Measurements from ENCODE around the gene GYS2. TPM values are rescaled to one million over a fixed set of nuclear protein-coding genes. Genes with fewer than 3 reads are reported as not detected.

The GYS2 gene
- total and polyA plus RNA-seq, 2 experiments from 2014 or later = 0.16 to 0.27 TPM

GRCh38 chr12:21576431-21576830 lies 28.2 kb downstream of the GYS2 start:
- Histone ChIP-seq H4K20me1 (ENCODE audit: insufficient read depth, poor library complexity, severe bottlenecking) (no peaks in the 10 kb centered on the region), H2AFZ (no peak overlapping the region), H3K36me3 (replicated peaks; ENCODE audit: insufficient read depth, low read depth) (no peaks in the 10 kb centered on the region), H3K4me2 (no peak overlapping the region), H3K9me3 (ENCODE audit: low read depth) (no peaks in the 10 kb centered on the region), H3K27ac (no peak overlapping the region), H3K27me3 (no peaks in the 10 kb centered on the region), H3K79me2 (no peaks in the 10 kb centered on the region), H3K9me2 (replicated peaks; ENCODE audit: insufficient read depth) (no peaks in the 10 kb centered on the region), H3K4me1 (ENCODE audit: insufficient read depth) (no peaks in the 10 kb centered on the region), H3K4me3 (no peak overlapping the region)
- no peak for DNase-seq (ENCODE audit: low spot score)
- WGBS (ENCODE audit: low lambda C conversion rate, missing lambda C conversion rate) = 77% methylated on average over 2 of the region's 2 CpGs
- no peak for TF ChIP-seq EZH2 (IDR thresholded peaks at IDR 0.05; ENCODE audit: borderline replicate concordance)
- TF ChIP-seq, protein P1, sequence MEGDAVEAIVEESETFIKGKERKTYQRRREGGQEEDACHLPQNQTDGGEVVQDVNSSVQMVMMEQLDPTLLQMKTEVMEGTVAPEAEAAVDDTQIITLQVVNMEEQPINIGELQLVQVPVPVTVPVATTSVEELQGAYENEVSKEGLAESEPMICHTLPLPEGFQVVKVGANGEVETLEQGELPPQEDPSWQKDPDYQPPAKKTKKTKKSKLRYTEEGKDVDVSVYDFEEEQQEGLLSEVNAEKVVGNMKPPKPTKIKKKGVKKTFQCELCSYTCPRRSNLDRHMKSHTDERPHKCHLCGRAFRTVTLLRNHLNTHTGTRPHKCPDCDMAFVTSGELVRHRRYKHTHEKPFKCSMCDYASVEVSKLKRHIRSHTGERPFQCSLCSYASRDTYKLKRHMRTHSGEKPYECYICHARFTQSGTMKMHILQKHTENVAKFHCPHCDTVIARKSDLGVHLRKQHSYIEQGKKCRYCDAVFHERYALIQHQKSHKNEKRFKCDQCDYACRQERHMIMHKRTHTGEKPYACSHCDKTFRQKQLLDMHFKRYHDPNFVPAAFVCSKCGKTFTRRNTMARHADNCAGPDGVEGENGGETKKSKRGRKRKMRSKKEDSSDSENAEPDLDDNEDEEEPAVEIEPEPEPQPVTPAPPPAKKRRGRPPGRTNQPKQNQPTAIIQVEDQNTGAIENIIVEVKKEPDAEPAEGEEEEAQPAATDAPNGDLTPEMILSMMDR (IDR thresholded peaks at IDR 0.05; ENCODE audit: poor library complexity) = no peak
- no peak for TF ChIP-seq EZH2phosphoT487 (IDR thresholded peaks at IDR 0.05; ENCODE audit: low read depth, severe bottlenecking, unreplicated experiment)

DNA sequence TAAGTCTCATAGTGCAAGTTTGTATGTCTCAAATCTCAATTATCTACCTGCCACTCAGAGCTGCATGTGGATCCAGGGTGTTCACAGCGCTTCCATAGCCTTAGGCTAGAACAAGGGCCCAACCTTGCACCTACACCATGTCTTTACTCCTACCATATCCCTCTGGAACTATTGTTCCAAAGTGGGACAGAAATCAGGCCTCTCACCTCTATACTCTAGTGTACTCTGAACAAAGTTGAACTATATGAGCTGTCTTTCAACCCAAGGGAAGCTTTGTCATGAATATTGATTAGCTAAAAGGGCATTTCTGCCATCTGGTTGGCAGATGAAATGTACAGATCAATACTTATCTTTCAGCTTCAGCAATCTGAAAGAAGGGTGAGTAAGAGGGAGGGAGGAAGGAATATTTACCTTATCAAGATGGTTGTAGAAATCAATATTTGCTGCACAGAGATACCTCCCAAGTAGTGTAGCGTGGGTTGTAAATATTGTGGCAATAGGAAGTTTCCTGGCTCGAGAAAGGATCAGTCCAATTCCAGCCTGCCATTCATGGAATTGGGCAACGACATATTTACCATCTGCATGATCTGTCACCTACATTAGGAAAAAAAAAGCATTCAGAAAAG lies 30.8 kb downstream of the GYS2 start:
- TF ChIP-seq, protein P1 (IDR thresholded peaks at IDR 0.05; ENCODE audit: poor library complexity) = no peak
- no peak for TF ChIP-seq EZH2 (IDR thresholded peaks at IDR 0.05; ENCODE audit: borderline replicate concordance)
- no peak for TF ChIP-seq EZH2phosphoT487 (IDR thresholded peaks at IDR 0.05; ENCODE audit: low read depth, severe bottlenecking, unreplicated experiment)
- no peak overlapping the region for H3K4me2 ChIP-seq
- H3K36me3 ChIP-seq (replicated peaks; ENCODE audit: insufficient read depth, low read depth) = no peaks in the 10 kb centered on the region
- H3K4me1 ChIP-seq (ENCODE audit: insufficient read depth) = no peaks in the 10 kb centered on the region
- no peaks in the 10 kb centered on the region for H3K9me2 ChIP-seq (replicated peaks; ENCODE audit: insufficient read depth)
- H3K4me3 ChIP-seq = no peak overlapping the region
- no peaks in the 10 kb centered on the region for H3K9me3 ChIP-seq (ENCODE audit: low read depth)
- no peak for DNase-seq (ENCODE audit: low spot score)
- no peak overlapping the region for H2AFZ ChIP-seq
- no peak overlapping the region for H3K27ac ChIP-seq
- H3K27me3 ChIP-seq = no peaks in the 10 kb centered on the region
- H3K79me2 ChIP-seq = no peaks in the 10 kb centered on the region
- H4K20me1 ChIP-seq (ENCODE audit: insufficient read depth, poor library complexity, severe bottlenecking) = no peaks in the 10 kb centered on the region
- WGBS (ENCODE audit: low lambda C conversion rate, missing lambda C conversion rate) = 90% methylated on average over 4 of the region's 4 CpGs

GRCh38 chr12:21571046-21571445 lies 33.6 kb downstream of the GYS2 start:
- H3K36me3 ChIP-seq (replicated peaks; ENCODE audit: insufficient read depth, low read depth) = no peaks in the 10 kb centered on the region
- no peaks in the 10 kb centered on the region for H3K79me2 ChIP-seq
- H2AFZ ChIP-seq = no peak overlapping the region
- no peak overlapping the region for H3K27ac ChIP-seq
- H4K20me1 ChIP-seq (ENCODE audit: insufficient read depth, poor library complexity, severe bottlenecking) = no peaks in the 10 kb centered on the region
- no peaks in the 10 kb centered on the region for H3K9me2 ChIP-seq (replicated peaks; ENCODE audit: insufficient read depth)
- TF ChIP-seq, protein P1 (IDR thresholded peaks at IDR 0.05; ENCODE audit: poor library complexity) = no peak
- TF ChIP-seq EZH2 (IDR thresholded peaks at IDR 0.05; ENCODE audit: borderline replicate concordance) (no peak), EZH2phosphoT487 (IDR thresholded peaks at IDR 0.05; ENCODE audit: low read depth, severe bottlenecking, unreplicated experiment) (no peak)
- H3K4me3 ChIP-seq = no peak overlapping the region
- no peaks in the 10 kb centered on the region for H3K9me3 ChIP-seq (ENCODE audit: low read depth)
- DNase-seq (ENCODE audit: low spot score) = no peak
- WGBS (ENCODE audit: low lambda C conversion rate, missing lambda C conversion rate) = 85% methylated on average over 5 of the region's 5 CpGs
- H3K4me1 ChIP-seq (ENCODE audit: insufficient read depth) = peaks cover 4% of the 10 kb centered on the region
- H3K4me2 ChIP-seq = no peak overlapping the region
- H3K27me3 ChIP-seq = no peaks in the 10 kb centered on the region
